ENCODE measurements around the gene DCLK2.
"Not testable (repeated sequence)": the region's sequence is repeated elsewhere in the genome, so short reads cannot be mapped to it uniquely, and the experiment has no call there.

Gene DCLK2

GRCh38 chr4:150149381-150149780 lies 71.1 kb downstream of the DCLK2 start:
- DNase-seq (ENCODE audit: low read depth, low spot score), result no peak

- no peak for DNase-seq (ENCODE audit: low read depth, low spot score)
These were observed 72.4 kb downstream of the DCLK2 start for GRCh38 chr4:150150629-150151062.

- no peak for DNase-seq (ENCODE audit: low read depth, low spot score)
These were observed 74.5 kb downstream of the DCLK2 start for GRCh38 chr4:150152766-150153165.

- no peak for DNase-seq (ENCODE audit: low read depth, low spot score)
These were observed 77.1 kb downstream of the DCLK2 start for GRCh38 chr4:150155391-150155790.

- DNase-seq (ENCODE audit: low read depth, low spot score), result no peak
These were observed 78.3 kb downstream of the DCLK2 start for GRCh38 chr4:150156543-150156942.

- no peak for DNase-seq (ENCODE audit: low read depth, low spot score)
These were observed 79.8 kb downstream of the DCLK2 start for GRCh38 chr4:150158041-150158440.

- no peak for DNase-seq (ENCODE audit: low read depth, low spot score)
These were observed 82.2 kb downstream of the DCLK2 start for GRCh38 chr4:150160473-150160872.

GRCh38 chr4:150161109-150161508 lies 82.9 kb downstream of the DCLK2 start:
- no peak for DNase-seq (ENCODE audit: low read depth, low spot score)

- not testable (repeated sequence) for DNase-seq (ENCODE audit: low read depth, low spot score)
These were observed 83.8 kb downstream of the DCLK2 start for GRCh38 chr4:150162020-150162419.

- no peak for DNase-seq (ENCODE audit: low read depth, low spot score)
These were observed 85.8 kb downstream of the DCLK2 start for GRCh38 chr4:150164055-150164454.

- DNase-seq (ENCODE audit: low read depth, low spot score), result no peak
These were observed 86.8 kb downstream of the DCLK2 start for GRCh38 chr4:150164956-150165629.

GRCh38 chr4:150167054-150167453 lies 88.8 kb downstream of the DCLK2 start:
- DNase-seq (ENCODE audit: low read depth, low spot score), result no peak

GRCh38 chr4:150173432-150173861 lies 95.2 kb downstream of the DCLK2 start:
- DNase-seq (ENCODE audit: low read depth, low spot score), result no peak

GRCh38 chr4:150173982-150174398 lies 95.7 kb downstream of the DCLK2 start:
- no peak for DNase-seq (ENCODE audit: low read depth, low spot score)

GRCh38 chr4:150176547-150176946 lies 98.3 kb downstream of the DCLK2 start:
- no peak for DNase-seq (ENCODE audit: low read depth, low spot score)

GRCh38 chr4:150178161-150178560 lies 99.9 kb downstream of the DCLK2 start:
- no peak for DNase-seq (ENCODE audit: low read depth, low spot score)

- no peak for DNase-seq (ENCODE audit: low read depth, low spot score)
These were observed 103.3 kb downstream of the DCLK2 start for GRCh38 chr4:150181536-150181935.

- no peak for DNase-seq (ENCODE audit: low read depth, low spot score)
These were observed 104.5 kb downstream of the DCLK2 start for GRCh38 chr4:150182794-150183193.

- not testable (repeated sequence) for DNase-seq (ENCODE audit: low read depth, low spot score)
These were observed 106.8 kb downstream of the DCLK2 start for GRCh38 chr4:150185033-150185432.

GRCh38 chr4:150192986-150193385 lies 114.7 kb downstream of the DCLK2 start:
- no peak for DNase-seq (ENCODE audit: low read depth, low spot score)

- not testable (repeated sequence) for DNase-seq (ENCODE audit: low read depth, low spot score)
These were observed 119.0 kb downstream of the DCLK2 start for GRCh38 chr4:150197256-150197655.

- no peak for DNase-seq (ENCODE audit: low read depth, low spot score)
These were observed 120.8 kb downstream of the DCLK2 start for GRCh38 chr4:150199056-150199455.

- DNase-seq (ENCODE audit: low read depth, low spot score), result no peak
These were observed 126.8 kb downstream of the DCLK2 start for GRCh38 chr4:150205016-150205415.

GRCh38 chr4:150206265-150206664 lies 128.0 kb downstream of the DCLK2 start:
- DNase-seq (ENCODE audit: low read depth, low spot score), result no peak

Measured in activated CD4-positive, CD25-positive, alpha-beta regulatory T cell treated with anti-CD3 and anti-CD28 coated beads, Interleukin-2, amount 50 U/mL, for 16 hours (primary cell).